ENCODE results near the gene NDUFAF8. TPM values are rescaled to one million over a fixed set of nuclear protein-coding genes. Genes with fewer than 3 reads are reported as not detected.

Gene NDUFAF8
- total RNA-seq, 4 donors from 2014 or later = 22.3 to 35.4 (median 29.9) TPM; not detected in 1

GRCh38 chr17:81245665-81246342 is 6.7 kb downstream of the NDUFAF8 start:
- 80 to 85% methylated on average over 2 to 20 of the region's 37 CpGs for WGBS, 2 donors (ENCODE audit: low coverage in 1 of 2)

GRCh38 chr17:81246343-81246670 is 7.2 kb downstream of the NDUFAF8 start:
- no peaks in the 10 kb centered on the region for H3K36me3 ChIP-seq
- in situ Hi-C loops (cut with MboI; ENCODE audit: low pct_ligation_motif_present in 1 of 4, low pct_unique_long_range_greater_than_20kb in 1 of 4, low sequenced_read_pairs in 3 of 4) = no loop called here
- WGBS, 2 donors (ENCODE audit: low coverage in 1 of 2) = 95% methylated on average over 3 of the region's 10 CpGs; no CpG with 5 or more reads in 1 of the 2 donors

More at GRCh38 chr17:81245665-81246342, 6.7 kb downstream of the NDUFAF8 start:
- H3K4me3 ChIP-seq = no peak overlapping the region
- no peaks in the 10 kb centered on the region for H3K36me3 ChIP-seq
- in situ Hi-C loops (cut with MboI; ENCODE audit: low pct_ligation_motif_present in 1 of 4, low pct_unique_long_range_greater_than_20kb in 1 of 4, low sequenced_read_pairs in 3 of 4) (no loop called here), intact Hi-C loops (cut with DNase I; ENCODE audit: low total_unique reads) (no loop called here)
- peaks cover 0 to 10% (median 6%) of the 10 kb centered on the region in 4 donors for H3K4me1 ChIP-seq
- no peak overlapping the region for H3K27ac ChIP-seq
- DNase-seq = no peak
- H3K27me3 ChIP-seq = no peaks in the 10 kb centered on the region
- TF ChIP-seq CTCF (IDR thresholded peaks at IDR 0.05) (no peak), POLR2AphosphoS5 (IDR thresholded peaks at IDR 0.05) (no peak), EP300 (IDR thresholded peaks at IDR 0.05; ENCODE audit: low read depth) (no peak), POLR2A (IDR thresholded peaks at IDR 0.05) (no peak)
- H3K9me3 ChIP-seq = no peaks in the 10 kb centered on the region

GRCh38 chr17:81246679-81247338 is 7.7 kb downstream of the NDUFAF8 start:
- in situ Hi-C loops (cut with MboI; ENCODE audit: low pct_ligation_motif_present in 1 of 4, low pct_unique_long_range_greater_than_20kb in 1 of 4, low sequenced_read_pairs in 3 of 4) (no loop called here), intact Hi-C loops (cut with DNase I; ENCODE audit: low total_unique reads) (no loop called here)
- no peak overlapping the region for H3K27ac ChIP-seq
- no peaks in the 10 kb centered on the region for H3K27me3 ChIP-seq
- DNase-seq = no peak
- TF ChIP-seq POLR2AphosphoS5 (IDR thresholded peaks at IDR 0.05) = no peak
- no peak for TF ChIP-seq CTCF (IDR thresholded peaks at IDR 0.05)
- no peak for TF ChIP-seq EP300 (IDR thresholded peaks at IDR 0.05; ENCODE audit: low read depth)
- H3K4me3 ChIP-seq = no peak overlapping the region
- no peaks in the 10 kb centered on the region for H3K36me3 ChIP-seq
- H3K4me1 ChIP-seq = peaks cover 0 to 19% (median 14%) of the 10 kb centered on the region in 4 donors
- 95% methylated on average over 24 of the region's 28 CpGs; no CpG with 5 or more reads in 1 of the 2 donors for WGBS, 2 donors (ENCODE audit: low coverage in 1 of 2)
- H3K9me3 ChIP-seq = no peaks in the 10 kb centered on the region

More at GRCh38 chr17:81246343-81246670, 7.2 kb downstream of the NDUFAF8 start:
- no peaks in the 10 kb centered on the region for H3K9me3 ChIP-seq
- intact Hi-C loops (cut with DNase I; ENCODE audit: low total_unique reads) = no loop called here
- no peak overlapping the region for H3K4me3 ChIP-seq
- H3K27ac ChIP-seq = no peak overlapping the region
- H3K27me3 ChIP-seq = no peaks in the 10 kb centered on the region
- TF ChIP-seq POLR2A (IDR thresholded peaks at IDR 0.05) (no peak), POLR2AphosphoS5 (IDR thresholded peaks at IDR 0.05) (no peak), CTCF (IDR thresholded peaks at IDR 0.05) (no peak), EP300 (IDR thresholded peaks at IDR 0.05; ENCODE audit: low read depth) (no peak)
- peaks cover 0 to 14% (median 11%) of the 10 kb centered on the region in 4 donors for H3K4me1 ChIP-seq
- no peak for DNase-seq

GRCh38 chr17:81247339-81247990 is 8.3 kb downstream of the NDUFAF8 start:
- TF ChIP-seq POLR2AphosphoS5 (IDR thresholded peaks at IDR 0.05) (no peak), EP300 (IDR thresholded peaks at IDR 0.05; ENCODE audit: low read depth) (no peak), CTCF (IDR thresholded peaks at IDR 0.05) (no peak), POLR2A (IDR thresholded peaks at IDR 0.05) (no peak)
- peaks cover 0 to 25% (median 21%) of the 10 kb centered on the region in 4 donors for H3K4me1 ChIP-seq
- 89 to 92% methylated on average over 2 to 12 of the region's 15 CpGs for WGBS, 2 donors (ENCODE audit: low coverage in 1 of 2)
- H3K36me3 ChIP-seq = no peaks in the 10 kb centered on the region
- H3K4me3 ChIP-seq = no peak overlapping the region
- in situ Hi-C loops (cut with MboI; ENCODE audit: low pct_ligation_motif_present in 1 of 4, low pct_unique_long_range_greater_than_20kb in 1 of 4, low sequenced_read_pairs in 3 of 4) = no loop called here
- DNase-seq = no peak
- no peaks in the 10 kb centered on the region for H3K9me3 ChIP-seq
- H3K27me3 ChIP-seq = no peaks in the 10 kb centered on the region
- no peak overlapping the region for H3K27ac ChIP-seq
- intact Hi-C loops (cut with DNase I; ENCODE audit: low total_unique reads) = no loop called here

Measured in transverse colon (tissue), 4 donors.